Sigmoid colon (tissue), 7 donors: Measurements from ENCODE around the gene BIVM. TPM values are rescaled to one million over a fixed set of nuclear protein-coding genes. Genes with fewer than 3 reads are reported as not detected.

Experiments used
- DNase-seq: peaks from one replicate; pipeline ENCODE4 v3.0.0-alpha.2; 2019
- H3K27ac ChIP-seq, 4 donors: fragments of 200-600 bp; sonication (generic); one replicate each; pipeline ENCODE4 v1.5.1; 2016 to 2019; ENCODE audit warnings: mild to moderate bottlenecking in 1 of 4
- H3K27me3 ChIP-seq, 3 donors: fragments of 200-600 bp; sonication (generic); one replicate each; pipeline ENCODE4 v1.5.1; 2019; ENCODE audit warnings: mild to moderate bottlenecking in 1 of 3
- H3K36me3 ChIP-seq, 4 donors: fragments of 200-600 bp; sonication (generic); one replicate each; pipeline ENCODE4 v1.5.1; 2016 to 2019
- H3K4me1 ChIP-seq, 4 donors: fragments of 200-600 bp; sonication (generic); one replicate each; pipeline ENCODE4 v1.5.1; 2017 to 2019
- H3K4me3 ChIP-seq, 4 donors: fragments of 200-600 bp; sonication (generic); one replicate each; pipeline ENCODE4 v1.5.1; 2017 to 2019; ENCODE audit warnings: mild to moderate bottlenecking in 2 of 4, moderate library complexity in 1 of 4
- H3K9me3 ChIP-seq, 4 donors: fragments of 200-600 bp in 3 of 4; sonication (generic) in 3 of 4; one replicate each; pipeline versions ENCODE4 v1.5.1 to v1.6.1; 2013 to 2019
- CTCF ChIP-seq, 4 experiments: fragments of 450-650 bp in 3 of 4; fragments of 200-600 bp in 1 of 4; IDR thresholded peaks; one replicate each; pipeline ENCODE4 v1.5.1; 2016 to 2019; ENCODE audit warnings: antibody characterized with exemption in 4 of 4, mild to moderate bottlenecking in 3 of 4, moderate library complexity in 2 of 4
- EP300 ChIP-seq, 4 donors: sonication (generic); formaldehyde crosslinking; IDR thresholded peaks; one replicate each; pipeline ENCODE4 v1.6.1; 2017; ENCODE audit warnings: antibody characterized with exemption in 4 of 4
- POLR2A ChIP-seq, 2 donors: fragments of 450-650 bp; IDR thresholded peaks; one replicate each; pipeline ENCODE4 v1.6.1; 2016; ENCODE audit warnings: antibody characterized with exemption in 2 of 2, mild to moderate bottlenecking in 2 of 2, moderate library complexity in 2 of 2
- POLR2AphosphoS5 ChIP-seq, 4 donors: sonication (generic); formaldehyde crosslinking; IDR thresholded peaks; one replicate each; pipeline ENCODE4 v1.6.1; 2017; ENCODE audit warnings: antibody characterized with exemption in 4 of 4
- WGBS, 2 donors: extraction: QIAGEN DNeasy Blood & Tissue Kit; methylation state at CpG; one replicate each; pipeline ENCODE4 v1.1.7; 2013; 5-methylcytosine and 5-hydroxymethylcytosine counted together
- intact Hi-C: fragments of 100-400 bp; cut with DNase I; formaldehyde crosslinking; loops from one replicate; pipeline ENCODE4 v1.15.1; 2023
- polyA plus RNA-seq, 3 donors: library from polyadenylated mRNA; stranded (reverse); fragments of 200-250 nt; gene quantifications; one replicate each; pipeline ENCODE4 v1.2.3, GENCODE V29; 2013
- total RNA-seq, 4 donors: library from RNA; depleted of rRNA; stranded (reverse); fragments of >200 nt; gene quantifications; one replicate each; pipeline ENCODE4 v1.1.0, GENCODE V29; 2016
- donor health status: healthy with polysubstance abuse.
- donor health status: Bipolar disorder and iron deficiency.
- donor health status: healthy.

The BIVM gene
- total and polyA plus RNA-seq, 7 donors: 5.4 to 31.0 (median 14.8) TPM

GRCh38 chr13:102761071-102761470, 37.8 kb upstream of the BIVM start:
- Histone ChIP-seq H3K9me3 (no peaks in the 10 kb centered on the region), H3K36me3 (peaks cover 0 to 6% (median 0%) of the 10 kb centered on the region in 4 donors), H3K27me3 (no peaks in the 10 kb centered on the region), H3K27ac (no peak overlapping the region), H3K4me1 (no peaks in the 10 kb centered on the region), H3K4me3 (no peak overlapping the region)
- no peak for DNase-seq
- intact Hi-C loops: no loop called here
- TF ChIP-seq CTCF (IDR thresholded peaks at IDR 0.05) (no peak), POLR2A (IDR thresholded peaks at IDR 0.05) (no peak)
- WGBS, 2 donors: 86 to 93% methylated on average over 1 of the region's 1 CpG

- TF ChIP-seq POLR2A (IDR thresholded peaks at IDR 0.05): no peak
- no peak for TF ChIP-seq CTCF (IDR thresholded peaks at IDR 0.05)
- no peak for TF ChIP-seq POLR2AphosphoS5 (IDR thresholded peaks at IDR 0.05)
- TF ChIP-seq EP300 (IDR thresholded peaks at IDR 0.05): no peak
- no peaks in the 10 kb centered on the region for H3K9me3 ChIP-seq
- intact Hi-C loops: no loop called here
- 89 to 95% methylated on average over 1 of the region's 1 CpG for WGBS, 2 donors
- peaks cover 0 to 12% (median 3%) of the 10 kb centered on the region in 4 donors for H3K36me3 ChIP-seq
- H3K27ac ChIP-seq: no peak overlapping the region
- no peaks in the 10 kb centered on the region for H3K4me1 ChIP-seq
- no peak overlapping the region for H3K4me3 ChIP-seq
- DNase-seq: no peak
- H3K27me3 ChIP-seq: no peaks in the 10 kb centered on the region
These were observed 35.2 kb upstream of the BIVM start for GRCh38 chr13:102763741-102764140.

- 81 to 82% methylated on average over 2 of the region's 2 CpGs for WGBS, 2 donors
- no peak for TF ChIP-seq POLR2A (IDR thresholded peaks at IDR 0.05)
- TF ChIP-seq POLR2AphosphoS5 (IDR thresholded peaks at IDR 0.05): no peak
- no peak for TF ChIP-seq EP300 (IDR thresholded peaks at IDR 0.05)
- no peak for TF ChIP-seq CTCF (IDR thresholded peaks at IDR 0.05)
- H3K36me3 ChIP-seq: peaks cover 0 to 12% (median 3%) of the 10 kb centered on the region in 4 donors
- H3K4me1 ChIP-seq: peaks cover 0 to 11% (median 8%) of the 10 kb centered on the region in 4 donors
- H3K27me3 ChIP-seq: no peaks in the 10 kb centered on the region
- no peak for DNase-seq
- H3K4me3 ChIP-seq: no peak overlapping the region
- intact Hi-C loops: no loop called here
- H3K9me3 ChIP-seq: no peaks in the 10 kb centered on the region
- H3K27ac ChIP-seq: no peak overlapping the region
These were observed 30.0 kb upstream of the BIVM start for GRCh38 chr13:102768909-102769308.

GRCh38 chr13:102769679-102770078, 29.2 kb upstream of the BIVM start:
- WGBS, 2 donors: 77 to 82% methylated on average over 4 of the region's 4 CpGs
- Histone ChIP-seq H3K27me3 (no peaks in the 10 kb centered on the region), H3K36me3 (peaks cover 0 to 12% (median 3%) of the 10 kb centered on the region in 4 donors), H3K27ac (no peak overlapping the region), H3K4me1 (peaks cover 0 to 18% (median 11%) of the 10 kb centered on the region in 4 donors), H3K4me3 (no peak overlapping the region), H3K9me3 (no peaks in the 10 kb centered on the region)
- intact Hi-C loops: loop anchor here (5.0 kb wide), 1 partner anchor 78 kb away; the partner anchor contains the start of gene ERCC5
- TF ChIP-seq CTCF (IDR thresholded peaks at IDR 0.05): no peak
- TF ChIP-seq EP300 (IDR thresholded peaks at IDR 0.05): no peak
- no peak for TF ChIP-seq POLR2A (IDR thresholded peaks at IDR 0.05)
- TF ChIP-seq POLR2AphosphoS5 (IDR thresholded peaks at IDR 0.05): no peak
- DNase-seq: no peak

- no peak for TF ChIP-seq POLR2AphosphoS5 (IDR thresholded peaks at IDR 0.05)
- no peak for TF ChIP-seq POLR2A (IDR thresholded peaks at IDR 0.05)
- no peak for TF ChIP-seq EP300 (IDR thresholded peaks at IDR 0.05)
- no peak for TF ChIP-seq CTCF (IDR thresholded peaks at IDR 0.05)
- Histone ChIP-seq H3K27ac (no peak overlapping the region), H3K4me3 (no peak overlapping the region), H3K4me1 (peaks cover 0 to 18% (median 11%) of the 10 kb centered on the region in 4 donors), H3K36me3 (peaks cover 0 to 12% (median 2%) of the 10 kb centered on the region in 4 donors), H3K27me3 (no peaks in the 10 kb centered on the region), H3K9me3 (no peaks in the 10 kb centered on the region)
- DNase-seq: no peak
- WGBS, 2 donors: 58 to 83% methylated on average over 2 of the region's 2 CpGs
- intact Hi-C loops: loop anchor here (5.0 kb wide), 1 partner anchor 77 kb away; the partner anchor contains the start of gene ERCC5
These were observed 28.5 kb upstream of the BIVM start for GRCh38 chr13:102770435-102770834.
